Mucosa of descending colon (tissue), 3 donors: Measurements from ENCODE around the gene PRKG1. TPM values are rescaled to one million over a fixed set of nuclear protein-coding genes. Genes with fewer than 3 reads are reported as not detected.

ENCODE experiments used
- ATAC-seq: fragments of 200-7000 bp; cut with Tn5 transposase; one replicate; pipeline ENCODE4 v1.9.1; 2020; ENCODE audit warnings: mild to moderate bottlenecking, moderate library complexity
- DNase-seq, 3 donors: peaks; one replicate each; pipeline ENCODE4 v3.0.0-alpha.2; 2020
- H3K36me3 ChIP-seq: fragments of 200-600 bp; one replicate; pipeline ENCODE4 v1.8.0; 2021; ENCODE audit warnings: low read depth, mild to moderate bottlenecking
- H3K4me1 ChIP-seq: fragments of 200-600 bp; one replicate; pipeline ENCODE4 v1.8.0; 2021; ENCODE audit warnings: low read depth, mild to moderate bottlenecking
- H3K4me3 ChIP-seq: fragments of 200-600 bp; one replicate; pipeline ENCODE4 v1.8.0; 2021; ENCODE audit warnings: mild to moderate bottlenecking
- H3K9me3 ChIP-seq: fragments of 200-600 bp; one replicate; pipeline ENCODE4 v1.8.0; 2021; ENCODE audit warnings: mild to moderate bottlenecking
- CTCF ChIP-seq: fragments of 200-600 bp; IDR thresholded peaks from one replicate; pipeline ENCODE4 v1.8.0; 2022; ENCODE audit warnings: antibody characterized with exemption, mild to moderate bottlenecking
- intact Hi-C, 2 donors: fragments of 100-400 bp; cut with DNase I in 1 of 2; cut with micrococcal nuclease in 1 of 2; formaldehyde crosslinking; loops; one replicate each; pipeline versions ENCODE4 v1.11.0 to v1.11.1; 2022; cut with DNase I, micrococcal nuclease
- total RNA-seq, 3 donors: library from RNA; stranded (reverse); fragmentation: NEBNext Ultra II Directional in 2 of 3; extraction: Animal tissue kit (Norgen Biotek cat#: 25700) in 2 of 3; gene quantifications; one replicate each; pipeline versions ENCODE4 v1.2.1 to v1.2.4, GENCODE V29; 2021 to 2023
- donor health status: DM: no; HTN: no; CAD: no; lungs with moderate emphysema.
- donor health status: DM: no; HTN: no; CAD: no.
- donor health status: DM: no; HTN: yes; CAD: no.

Gene PRKG1
- total RNA-seq, 3 donors from 2014 or later, result 17.1 to 55.6 (median 21.1) TPM

GRCh38 chr10:51052163-51052562 is 22.1 kb upstream of the PRKG1 start:
- Histone ChIP-seq H3K36me3 (no peaks in the 10 kb centered on the region), H3K4me3 (no peak overlapping the region), H3K9me3 (no peaks in the 10 kb centered on the region), H3K4me1 (no peaks in the 10 kb centered on the region)
- ATAC-seq (no peak), DNase-seq (no peak)
- no peak for TF ChIP-seq CTCF
- intact Hi-C loops, result no loop called here

GRCh38 chr10:51057925-51058324 is 16.4 kb upstream of the PRKG1 start:
- Histone ChIP-seq H3K9me3 (peaks cover 9% of the 10 kb centered on the region), H3K36me3 (no peaks in the 10 kb centered on the region), H3K4me1 (no peaks in the 10 kb centered on the region), H3K4me3 (no peak overlapping the region)
- no peak for TF ChIP-seq CTCF
- intact Hi-C loops, result no loop called here
- no peak for ATAC-seq
- DNase-seq, result no peak

GRCh38 chr10:51063166-51063565 is 11.1 kb upstream of the PRKG1 start:
- Histone ChIP-seq H3K4me3 (no peak overlapping the region), H3K9me3 (peaks cover 1% of the 10 kb centered on the region), H3K36me3 (no peaks in the 10 kb centered on the region), H3K4me1 (peaks cover 5% of the 10 kb centered on the region)
- ATAC-seq (peak; percentile 94), DNase-seq (no peak)
- intact Hi-C loops, result no loop called here
- TF ChIP-seq CTCF, result no peak

DNA sequence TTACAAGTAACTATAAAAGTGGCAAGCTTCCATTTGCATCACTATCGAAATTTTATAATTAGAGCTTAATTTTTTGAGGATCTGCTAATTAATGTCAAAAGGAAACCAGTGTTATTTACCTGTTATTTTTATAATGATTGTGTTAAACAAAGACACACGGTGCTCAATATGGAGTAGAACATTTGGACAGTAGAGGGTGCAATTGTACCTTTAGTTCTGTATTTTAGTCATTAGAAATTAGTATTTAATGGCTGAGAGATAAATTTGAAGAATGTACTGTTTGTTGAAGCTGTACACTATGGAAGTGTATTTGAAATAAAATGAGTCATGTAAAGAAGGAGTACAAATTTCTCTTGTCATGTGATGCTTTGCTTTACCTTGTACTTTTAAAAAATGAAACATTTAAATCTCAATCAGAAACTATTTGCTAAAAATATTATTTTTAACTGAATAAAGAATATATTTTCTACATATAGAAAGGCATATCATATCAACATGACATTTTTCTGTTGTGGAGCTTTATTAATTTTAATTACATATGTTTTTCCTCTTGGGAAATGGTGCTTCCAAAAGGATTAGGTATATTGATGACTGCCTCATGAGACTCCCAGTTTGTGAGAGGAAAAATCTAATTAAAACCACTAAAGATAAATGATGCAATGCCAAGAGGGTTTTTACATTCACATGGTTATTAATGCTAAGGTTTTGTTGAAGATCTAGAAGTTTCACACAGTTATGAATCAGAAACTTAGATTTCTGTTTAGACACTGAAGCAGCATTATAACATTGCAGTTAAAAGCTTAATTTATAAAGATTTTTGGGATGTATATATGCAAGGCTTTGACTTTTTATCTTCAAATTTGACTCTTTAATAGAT is 10.4 kb upstream of the PRKG1 start:
- Histone ChIP-seq H3K9me3 (no peaks in the 10 kb centered on the region), H3K4me3 (no peak overlapping the region), H3K4me1 (peaks cover 5% of the 10 kb centered on the region), H3K36me3 (no peaks in the 10 kb centered on the region)
- intact Hi-C loops, result no loop called here
- no peak for DNase-seq
- peak; percentile 43 for ATAC-seq
- TF ChIP-seq CTCF, result no peak

DNA sequence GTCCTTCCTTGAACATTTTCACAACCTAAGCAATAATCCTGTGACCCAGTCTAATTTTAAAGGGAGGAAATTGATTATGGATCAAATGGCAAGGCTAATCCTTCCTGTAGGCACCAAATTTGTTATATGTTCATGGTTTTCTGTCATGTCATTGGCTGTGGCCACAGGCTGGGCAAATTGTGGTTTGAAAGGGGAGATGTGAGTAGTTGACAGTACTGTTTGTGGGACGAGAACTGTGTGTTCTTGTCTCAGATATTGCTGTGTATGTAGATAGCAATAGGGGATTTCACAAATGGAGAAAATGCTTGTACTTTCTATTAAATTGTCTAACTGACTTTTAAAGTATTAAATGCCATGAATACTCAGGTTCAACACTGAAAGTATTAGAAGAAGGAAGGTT is 8.1 kb upstream of the PRKG1 start:
- TF ChIP-seq CTCF, result no peak
- intact Hi-C loops, result no loop called here

More for the DNA sequence above, 8.1 kb upstream of the PRKG1 start:
- no peak for ATAC-seq
- Histone ChIP-seq H3K9me3 (no peaks in the 10 kb centered on the region), H3K36me3 (no peaks in the 10 kb centered on the region), H3K4me3 (no peak overlapping the region), H3K4me1 (peaks cover 5% of the 10 kb centered on the region)
- no peak for DNase-seq
